Uterus (tissue), 2 donors: ENCODE data around the gene NT5C1A.

Experiments
- POLR2A ChIP-seq, 2 donors: fragments of 450-650 bp; IDR thresholded peaks; one replicate each; pipeline ENCODE4 v1.6.1; 2016; ENCODE audit warnings: antibody characterized with exemption in 2 of 2, mild to moderate bottlenecking in 1 of 2, moderate library complexity in 1 of 2
- TF ChIP-seq, protein P1 (sequence below), 4 experiments: fragments of 200-600 bp in 2 of 4; fragments of 450-650 bp in 2 of 4; sonication (generic) in 2 of 4; IDR thresholded peaks; one replicate each; pipeline ENCODE4 v1.5.1; 2016 to 2019; ENCODE audit warnings: antibody characterized with exemption in 4 of 4, mild to moderate bottlenecking in 2 of 4, moderate library complexity in 1 of 4

DNA sequence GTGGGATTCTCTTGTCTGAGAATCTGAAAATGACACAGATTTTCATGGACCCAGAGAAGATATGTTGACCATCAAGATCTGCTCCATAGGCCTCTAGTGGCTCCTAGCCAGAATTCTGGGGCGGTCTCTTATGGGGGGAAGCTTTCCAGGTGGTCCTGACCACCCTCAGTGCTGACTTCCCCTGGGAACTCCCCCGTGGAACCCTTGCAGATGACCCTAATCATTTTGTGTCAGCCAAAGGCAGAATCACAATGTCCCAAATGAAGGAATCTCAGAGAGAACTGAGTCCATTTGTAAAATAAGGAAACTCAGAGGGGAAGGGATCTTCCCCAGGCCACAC, 36.1 kb downstream of the NT5C1A start:
- TF ChIP-seq, protein P1, sequence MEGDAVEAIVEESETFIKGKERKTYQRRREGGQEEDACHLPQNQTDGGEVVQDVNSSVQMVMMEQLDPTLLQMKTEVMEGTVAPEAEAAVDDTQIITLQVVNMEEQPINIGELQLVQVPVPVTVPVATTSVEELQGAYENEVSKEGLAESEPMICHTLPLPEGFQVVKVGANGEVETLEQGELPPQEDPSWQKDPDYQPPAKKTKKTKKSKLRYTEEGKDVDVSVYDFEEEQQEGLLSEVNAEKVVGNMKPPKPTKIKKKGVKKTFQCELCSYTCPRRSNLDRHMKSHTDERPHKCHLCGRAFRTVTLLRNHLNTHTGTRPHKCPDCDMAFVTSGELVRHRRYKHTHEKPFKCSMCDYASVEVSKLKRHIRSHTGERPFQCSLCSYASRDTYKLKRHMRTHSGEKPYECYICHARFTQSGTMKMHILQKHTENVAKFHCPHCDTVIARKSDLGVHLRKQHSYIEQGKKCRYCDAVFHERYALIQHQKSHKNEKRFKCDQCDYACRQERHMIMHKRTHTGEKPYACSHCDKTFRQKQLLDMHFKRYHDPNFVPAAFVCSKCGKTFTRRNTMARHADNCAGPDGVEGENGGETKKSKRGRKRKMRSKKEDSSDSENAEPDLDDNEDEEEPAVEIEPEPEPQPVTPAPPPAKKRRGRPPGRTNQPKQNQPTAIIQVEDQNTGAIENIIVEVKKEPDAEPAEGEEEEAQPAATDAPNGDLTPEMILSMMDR (IDR thresholded peaks at IDR 0.05) = no peak
- TF ChIP-seq POLR2A (IDR thresholded peaks at IDR 0.05) = no peak
